Measurements from ENCODE around the gene AKAP1.

GRCh38 chr17:57115377-57115776 lies 30.3 kb downstream of the AKAP1 start:
- TF ChIP-seq CTCF (conservative IDR thresholded peaks at IDR 0.05; ENCODE audit: low read depth, low read length) (no peak), EZH2phosphoT487 (IDR thresholded peaks at IDR 0.05; ENCODE audit: borderline replicate concordance, low read length) (no peak), EZH2 (IDR thresholded peaks at IDR 0.05; ENCODE audit: low read length, unreplicated experiment) (no peak)
